ENCODE data around the gene TNIP1. TPM values are rescaled to one million over a fixed set of nuclear protein-coding genes. Genes with fewer than 3 reads are reported as not detected.
A peak's percentile ranks its signal among the peaks of the same experiment; 100 is the strongest.

The TNIP1 gene
- total RNA-seq, 2 donors from 2014 or later = 80.4 to 101 TPM

DNA sequence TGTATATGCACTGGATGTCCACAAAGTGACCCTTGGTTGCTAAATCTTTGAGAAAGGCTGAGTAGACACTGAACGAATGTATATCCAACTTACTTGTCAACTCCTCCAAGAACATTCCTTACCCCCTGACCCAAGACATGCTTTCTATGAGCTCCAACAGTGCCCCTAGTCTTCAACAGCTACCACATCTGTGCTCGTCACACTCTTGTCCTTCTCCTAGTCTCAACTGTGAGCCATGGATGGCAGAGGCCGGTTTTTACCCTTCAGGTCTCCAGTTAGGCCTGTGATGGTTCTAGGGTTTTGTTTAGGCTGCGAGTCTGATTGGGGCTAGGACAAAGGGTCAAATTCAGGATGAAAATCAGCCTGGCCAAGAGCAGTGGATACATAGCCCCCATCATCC is 79.4 kb downstream of the TNIP1 start:
- ATAC-seq (no peak), DNase-seq (no peak)
- intact Hi-C loops (cut with DNase I) = loop anchor here (5.0 kb wide), 2 partner anchors 46 to 166 kb away; no protein-coding TSS in a partner anchor

DNA sequence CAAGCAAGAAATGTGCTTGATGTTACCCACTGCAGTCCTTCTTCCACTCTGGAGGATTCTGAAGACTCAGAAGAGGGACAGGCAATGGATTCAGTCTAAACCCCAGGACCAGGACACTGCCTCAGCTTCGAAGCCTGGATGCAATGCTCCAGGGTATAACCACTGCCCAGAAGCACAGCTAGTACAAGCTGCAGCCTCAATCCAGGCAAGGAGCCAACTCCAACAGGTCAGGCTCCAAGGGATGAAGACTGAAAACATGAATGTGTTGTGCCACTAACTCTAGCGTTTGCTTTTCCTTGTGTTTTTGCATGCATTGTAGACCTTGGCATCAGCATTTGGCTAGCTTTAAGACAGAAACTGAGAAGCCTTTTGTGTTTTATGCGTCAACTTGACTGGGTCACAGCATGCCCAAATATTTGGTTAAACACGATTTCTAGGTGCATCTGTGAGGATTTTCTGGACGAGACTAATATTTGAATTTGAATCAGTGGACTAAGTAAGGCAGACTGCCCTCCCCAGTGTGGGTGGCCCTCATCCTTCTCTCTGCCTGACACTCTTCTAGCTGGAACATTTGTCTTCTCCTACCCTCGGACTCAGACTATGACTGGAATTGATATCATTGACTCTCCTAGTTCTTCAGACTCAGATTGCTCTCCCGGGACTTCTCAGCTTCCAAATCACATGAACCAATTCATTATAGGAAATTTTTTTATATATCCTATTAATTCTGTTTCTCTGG is 81.0 kb downstream of the TNIP1 start:
- ATAC-seq (peak; percentile 78), DNase-seq (peak; percentile 78)
- intact Hi-C loops (cut with DNase I) = loop anchor here (5.0 kb wide), 2 partner anchors 47 to 167 kb away; no protein-coding TSS in a partner anchor

DNA sequence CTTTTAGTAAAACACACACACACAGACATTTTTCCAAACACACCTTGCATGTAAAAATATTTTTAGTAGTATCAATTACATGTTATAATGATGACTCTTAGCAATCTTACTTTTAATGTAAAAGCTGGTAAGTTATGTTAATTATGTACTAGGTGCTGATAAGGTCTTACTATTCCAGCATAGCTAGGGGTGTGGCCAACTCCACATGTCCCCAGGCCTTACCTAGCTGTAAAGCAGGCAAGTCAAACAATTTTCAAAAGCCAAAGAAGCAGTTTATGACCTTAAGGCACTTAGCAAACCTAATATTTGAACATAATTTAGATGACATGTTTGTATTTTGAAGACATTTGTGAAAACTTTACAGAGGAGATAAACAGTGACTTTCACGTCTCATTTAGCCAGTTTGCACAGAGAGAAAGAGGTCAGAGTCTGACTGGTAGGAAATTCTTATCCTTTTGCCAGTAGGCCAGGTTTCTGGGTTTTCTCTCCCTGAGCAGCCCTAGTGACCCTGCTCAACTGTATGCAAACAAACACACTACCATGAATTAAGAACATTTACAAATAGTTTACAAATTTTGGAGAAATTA is 86.9 kb downstream of the TNIP1 start:
- intact Hi-C loops (cut with DNase I) = no loop called here
- ATAC-seq (no peak), DNase-seq (no peak)

DNA sequence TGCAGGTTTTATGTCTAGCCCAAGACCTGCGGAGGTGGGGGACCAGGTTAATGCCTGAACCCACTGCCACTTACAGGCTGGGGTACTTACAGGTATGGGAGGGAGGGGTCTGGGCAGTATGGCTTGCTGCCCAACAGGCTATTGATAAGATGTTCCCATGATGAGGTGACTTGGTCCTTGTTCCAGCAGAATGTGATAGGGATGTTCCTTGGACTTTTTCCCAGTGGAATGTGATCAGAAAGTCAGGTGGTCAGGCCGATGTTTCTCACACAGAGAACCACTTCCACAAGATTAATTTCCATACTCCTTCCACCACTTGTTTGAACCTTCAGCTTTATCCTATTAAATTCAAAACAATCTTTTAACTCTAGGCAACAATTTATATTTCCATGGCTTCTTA is 87.4 kb downstream of the TNIP1 start:
- intact Hi-C loops (cut with DNase I) = no loop called here

DNA sequence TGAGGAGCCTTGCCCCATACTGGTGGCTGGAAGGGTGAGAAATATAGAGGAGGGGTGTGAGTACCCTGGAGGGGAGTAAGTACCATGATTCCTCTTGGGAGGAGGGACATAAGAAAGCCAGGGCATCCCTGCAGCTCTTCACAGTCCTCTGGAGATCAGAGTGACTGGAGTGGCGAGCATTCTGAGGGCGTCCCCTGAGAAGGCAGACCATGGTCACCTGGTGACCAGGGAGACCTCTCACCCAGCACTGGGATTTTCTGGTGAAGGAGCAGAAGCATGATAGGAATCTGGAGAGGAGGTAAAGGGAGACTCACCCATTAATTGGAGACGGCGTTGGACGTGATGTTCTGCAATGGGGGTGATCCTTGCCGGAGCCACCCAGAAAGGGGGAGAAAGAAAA is 88.1 kb downstream of the TNIP1 start:
- no peak for ATAC-seq
- intact Hi-C loops (cut with DNase I) = no loop called here
- no peak for DNase-seq

More for the DNA sequence above, 87.4 kb downstream of the TNIP1 start:
- ATAC-seq = no peak
- DNase-seq = no peak

DNA sequence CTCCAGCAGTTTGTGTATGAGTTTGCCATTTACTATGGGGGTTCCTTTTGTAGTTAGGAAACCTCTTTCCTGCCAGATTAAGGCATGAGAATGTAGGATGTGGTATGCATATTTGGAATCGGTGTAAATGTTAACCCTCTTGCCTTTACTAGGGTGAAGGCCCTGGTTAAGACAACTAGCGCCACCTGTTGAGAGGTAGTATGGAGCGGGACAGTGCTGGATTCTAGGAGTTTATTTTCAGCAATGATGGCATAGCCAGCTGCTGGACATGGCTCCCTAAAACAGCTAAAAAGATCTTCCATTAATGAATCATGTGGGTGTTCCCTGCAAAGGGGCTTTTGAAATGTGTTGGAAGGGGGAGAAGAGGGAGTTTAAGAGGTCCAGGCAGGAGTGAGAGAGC is 91.1 kb downstream of the TNIP1 start:
- ATAC-seq (no peak), DNase-seq (no peak)
- intact Hi-C loops (cut with DNase I) = no loop called here

DNA sequence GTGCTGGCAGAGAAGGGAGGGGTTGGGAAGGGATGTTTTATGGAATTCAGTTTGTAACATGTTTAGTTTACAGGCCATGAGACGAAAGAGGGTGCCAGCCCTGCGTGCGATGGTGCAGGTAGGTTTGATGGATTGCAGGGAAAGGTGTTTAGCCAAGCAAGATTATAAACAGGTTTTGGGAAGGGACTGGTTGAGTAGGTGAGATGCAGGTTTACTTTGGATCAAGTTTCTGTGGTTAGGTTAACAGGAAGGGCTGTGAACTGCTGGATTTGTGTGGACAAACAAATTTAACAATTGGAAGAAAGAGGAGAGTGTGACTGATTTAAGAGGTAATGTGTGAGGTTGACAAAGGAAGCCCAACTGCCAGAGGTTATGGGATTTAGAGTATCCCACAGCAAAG is 93.1 kb downstream of the TNIP1 start:
- no peak for ATAC-seq
- intact Hi-C loops (cut with DNase I) = no loop called here
- DNase-seq = no peak

Other genes with a start within 250 kb of the TNIP1 start
- gene IRGM, start 234.5 kb downstream of the TNIP1 start, total RNA-seq = not detected
- gene ZNF300, start 176.1 kb downstream of the TNIP1 start, total RNA-seq = 1 to 10 TPM; 1.2 to 2.0 TPM
- gene GPX3, start 60.4 kb downstream of the TNIP1 start, total RNA-seq = 1,000 to 10,000 TPM; 1,172 to 1,220 TPM
- gene ANXA6, start 76.7 kb upstream of the TNIP1 start, total RNA-seq = 100 to 1,000 TPM; 218 to 220 TPM
- gene CCDC69, start 143.1 kb upstream of the TNIP1 start, total RNA-seq = 100 to 1,000 TPM; 148 to 161 TPM
- 10 to 100 TPM; 29.9 to 33.1 TPM for gene GM2A, start 172.2 kb upstream of the TNIP1 start, total RNA-seq
- gene SLC36A3, start 222.7 kb upstream of the TNIP1 start, total RNA-seq = not detected